GM19043 (cell line): ENCODE data around the gene SS18L1.
"Not testable (repeated sequence)": the region's sequence is repeated elsewhere in the genome, so short reads cannot be mapped to it uniquely, and the experiment has no call there.

Experiments
- ATAC-seq: cut with Tn5 transposase; IDR thresholded peaks from one replicate; pipeline ENCODE4 v1.9.1; 2021; ENCODE audit warnings: low read depth; ENCODE audit not compliant: unreplicated experiment

The SS18L1 gene

DNA sequence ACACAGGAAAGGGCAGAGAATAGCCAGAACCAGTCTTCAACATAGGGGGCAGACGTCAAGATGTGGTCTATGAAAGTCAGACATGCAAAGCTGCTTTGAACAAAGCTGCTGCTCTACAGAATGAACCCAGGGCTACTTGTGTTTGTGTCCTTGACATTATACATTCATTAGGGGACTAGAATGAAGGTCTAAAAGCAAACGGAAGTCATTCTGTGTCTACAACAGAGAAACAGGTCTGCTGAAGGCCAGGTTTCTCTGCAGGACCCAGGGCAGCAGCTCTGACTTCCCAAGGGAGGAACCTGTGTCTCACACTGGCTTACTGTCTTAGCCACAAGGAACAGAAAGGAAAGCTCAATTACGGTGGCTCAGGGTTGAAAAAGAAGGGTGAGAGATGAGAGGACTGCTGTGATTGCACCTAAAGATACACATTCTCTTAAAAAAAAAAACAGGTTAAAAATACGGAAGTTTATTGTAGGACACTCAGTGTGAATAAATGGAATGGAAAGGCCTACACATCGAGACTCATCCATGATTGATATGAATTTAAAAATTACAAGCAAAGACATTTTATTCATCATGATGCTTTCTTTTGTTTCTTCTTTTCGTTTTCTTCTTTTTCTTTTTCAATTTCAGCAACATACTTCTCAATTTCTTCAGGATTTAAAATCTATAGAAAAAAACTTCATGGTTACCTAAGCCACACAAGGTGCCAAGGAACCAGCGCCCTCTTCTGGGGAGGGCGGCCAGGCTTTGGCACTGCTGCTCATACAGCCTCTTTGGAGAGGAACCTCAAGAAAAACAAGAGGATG, 7.1 kb upstream of the SS18L1 start:
- no peak for ATAC-seq

DNA sequence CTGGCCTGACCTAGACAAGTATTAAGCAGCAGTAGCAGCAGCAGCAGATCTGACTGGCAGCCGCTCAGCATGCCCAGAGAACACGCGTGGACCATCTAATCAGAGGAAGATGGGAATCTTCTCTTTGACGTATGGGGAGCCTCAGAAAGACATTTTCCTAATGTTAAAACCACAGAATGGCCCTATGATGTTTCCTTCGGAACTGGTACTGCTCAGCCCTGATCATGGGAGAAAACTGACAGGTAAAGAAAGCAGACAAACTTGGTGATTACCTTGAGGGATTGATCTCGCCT, 6.5 kb upstream of the SS18L1 start:
- no peak for ATAC-seq

DNA sequence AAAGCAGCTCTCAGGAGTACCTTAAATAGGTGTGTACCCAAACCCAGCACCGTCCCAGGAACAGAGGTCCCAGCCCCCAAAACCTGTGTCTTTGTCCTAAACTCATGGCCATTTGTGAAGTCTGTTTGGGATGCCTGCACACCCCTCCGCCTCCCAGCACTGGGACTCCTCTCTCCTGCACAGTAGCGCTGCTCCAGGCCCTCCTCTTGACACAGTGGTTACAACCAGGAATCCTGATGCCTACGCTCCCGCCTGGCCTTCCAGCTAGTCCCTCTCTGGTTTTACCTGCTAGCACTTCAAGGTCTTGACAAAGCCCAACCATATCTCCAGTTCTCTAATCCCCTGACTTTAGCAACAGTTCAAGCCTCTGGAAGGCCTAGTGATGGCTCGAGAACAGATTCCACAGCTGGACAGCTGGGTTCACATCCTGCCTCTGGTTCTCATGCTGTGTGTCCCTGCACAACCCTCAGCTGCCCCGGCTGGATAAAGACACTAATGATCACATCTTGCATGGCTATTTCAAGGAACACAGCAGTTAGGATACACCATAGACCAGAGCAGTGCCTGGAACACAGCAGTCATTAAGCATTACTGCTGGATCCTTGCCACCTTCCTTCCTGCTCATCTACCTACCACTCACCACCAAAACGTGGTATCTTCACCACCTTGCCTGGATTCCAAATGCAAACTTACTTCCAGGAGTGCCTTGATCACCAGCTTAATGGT, 5.9 kb upstream of the SS18L1 start:
- ATAC-seq = no peak

DNA sequence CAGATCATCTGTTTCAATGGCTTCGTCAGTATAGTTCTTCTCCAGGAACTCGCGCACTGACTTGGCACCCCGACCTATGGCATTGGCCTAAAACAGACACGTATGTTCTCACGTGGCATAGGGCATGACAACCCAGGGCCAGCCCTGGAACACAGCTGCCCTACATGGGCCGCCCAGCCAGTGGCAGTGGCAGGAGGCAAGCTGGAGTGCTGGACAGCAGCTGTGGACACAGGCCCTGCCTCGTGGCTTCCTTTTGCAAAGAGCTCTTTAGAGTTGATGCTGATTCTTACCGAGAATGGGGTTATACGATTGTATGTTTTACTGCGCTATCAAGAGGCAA, 5.4 kb upstream of the SS18L1 start:
- no peak for ATAC-seq

DNA sequence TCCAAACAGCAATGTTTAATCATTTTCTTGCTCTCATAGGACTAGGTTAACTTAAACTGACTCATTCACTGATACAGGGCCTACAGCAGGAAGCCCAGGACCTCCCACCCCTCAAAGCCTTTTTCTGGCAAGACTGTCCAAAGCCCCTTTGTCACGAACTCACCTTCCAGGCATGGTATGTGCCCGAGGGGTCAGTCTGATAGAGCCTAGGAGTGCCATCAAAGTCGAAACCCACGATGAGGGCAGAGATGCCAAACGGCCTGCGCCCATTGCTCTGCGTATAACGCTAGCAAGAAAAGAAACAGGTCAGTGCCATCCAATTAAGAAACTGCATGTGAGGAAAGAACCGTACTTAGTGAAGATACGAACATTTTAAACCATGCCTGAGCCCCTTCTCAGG, 4.7 kb upstream of the SS18L1 start:
- ATAC-seq = no peak

DNA sequence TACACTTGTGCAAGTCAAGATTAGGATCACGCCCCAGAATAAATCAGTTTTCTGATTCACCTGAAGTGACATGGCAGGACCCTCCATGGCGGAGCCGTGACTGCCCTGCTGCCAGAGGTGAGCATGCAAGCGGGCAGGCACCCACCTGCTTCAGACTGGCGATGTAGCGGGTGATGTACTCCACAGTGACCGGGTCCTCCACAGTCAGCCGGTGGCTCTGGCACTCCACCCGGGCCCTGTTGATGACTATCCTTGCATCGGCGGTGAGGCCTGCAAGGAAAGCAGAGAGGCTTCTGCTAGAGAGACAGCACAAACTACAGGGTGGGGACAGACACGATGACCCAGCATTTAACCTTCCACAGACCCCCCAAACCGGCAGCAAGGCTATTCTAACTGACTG, 3.9 kb upstream of the SS18L1 start:
- ATAC-seq = no peak

DNA sequence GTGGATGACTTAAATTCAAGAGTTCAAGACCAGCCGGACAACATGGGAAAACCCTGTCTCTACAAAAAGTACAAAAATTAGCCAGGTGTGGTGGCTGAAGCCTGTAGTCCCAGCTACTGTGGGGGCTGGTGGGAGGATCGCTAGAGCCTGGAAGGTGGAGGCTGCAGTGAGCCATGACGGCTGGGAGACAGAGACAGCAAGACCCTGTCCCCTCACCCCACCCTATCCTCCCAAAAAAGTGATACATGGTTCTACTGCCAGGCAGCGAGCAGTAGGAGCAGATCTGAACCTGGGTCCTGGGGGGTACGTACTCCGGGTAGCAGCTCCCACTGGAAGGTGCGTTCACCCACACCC, 2.5 kb upstream of the SS18L1 start:
- no peak for ATAC-seq

DNA sequence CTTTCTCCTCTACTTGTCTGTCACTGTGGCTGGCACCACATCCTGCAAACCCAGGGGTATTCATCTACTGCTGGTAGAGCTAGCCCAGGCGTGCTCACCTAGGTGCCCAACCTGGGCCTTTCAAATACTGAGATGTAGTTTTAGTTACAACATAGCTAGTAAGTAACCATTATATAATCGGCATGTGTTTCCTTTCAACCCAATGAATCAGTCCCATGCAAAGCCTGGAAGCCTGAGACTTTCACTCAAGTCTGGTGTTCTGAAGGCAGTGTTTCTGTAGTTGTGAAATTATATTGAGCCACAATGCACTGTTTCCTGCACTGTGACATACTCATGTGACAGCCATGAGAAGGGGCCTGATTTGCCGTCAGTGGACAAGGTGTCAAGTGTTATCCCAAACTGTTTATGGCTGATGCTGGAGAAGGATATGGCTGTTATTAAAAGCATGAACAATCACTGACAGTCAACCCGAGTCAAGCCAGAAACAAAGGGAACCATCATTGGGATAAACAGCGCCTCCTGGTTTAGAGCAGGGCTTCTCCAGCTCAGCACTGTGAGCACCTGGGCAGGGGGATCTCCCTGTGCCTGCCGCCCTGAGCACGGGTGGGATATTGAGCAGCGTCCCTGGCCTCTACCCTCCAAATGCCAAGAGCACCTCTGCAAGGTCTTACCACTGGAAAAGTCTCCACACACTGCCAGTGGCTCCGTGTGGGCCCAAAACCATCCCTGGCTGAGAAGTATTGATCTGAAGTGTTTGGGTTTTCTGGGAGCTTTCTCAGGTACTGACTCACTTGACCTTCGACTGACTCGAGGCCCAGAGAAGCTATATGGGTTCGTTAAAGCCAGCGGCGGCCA, 1.9 kb upstream of the SS18L1 start:
- ATAC-seq = no peak

DNA sequence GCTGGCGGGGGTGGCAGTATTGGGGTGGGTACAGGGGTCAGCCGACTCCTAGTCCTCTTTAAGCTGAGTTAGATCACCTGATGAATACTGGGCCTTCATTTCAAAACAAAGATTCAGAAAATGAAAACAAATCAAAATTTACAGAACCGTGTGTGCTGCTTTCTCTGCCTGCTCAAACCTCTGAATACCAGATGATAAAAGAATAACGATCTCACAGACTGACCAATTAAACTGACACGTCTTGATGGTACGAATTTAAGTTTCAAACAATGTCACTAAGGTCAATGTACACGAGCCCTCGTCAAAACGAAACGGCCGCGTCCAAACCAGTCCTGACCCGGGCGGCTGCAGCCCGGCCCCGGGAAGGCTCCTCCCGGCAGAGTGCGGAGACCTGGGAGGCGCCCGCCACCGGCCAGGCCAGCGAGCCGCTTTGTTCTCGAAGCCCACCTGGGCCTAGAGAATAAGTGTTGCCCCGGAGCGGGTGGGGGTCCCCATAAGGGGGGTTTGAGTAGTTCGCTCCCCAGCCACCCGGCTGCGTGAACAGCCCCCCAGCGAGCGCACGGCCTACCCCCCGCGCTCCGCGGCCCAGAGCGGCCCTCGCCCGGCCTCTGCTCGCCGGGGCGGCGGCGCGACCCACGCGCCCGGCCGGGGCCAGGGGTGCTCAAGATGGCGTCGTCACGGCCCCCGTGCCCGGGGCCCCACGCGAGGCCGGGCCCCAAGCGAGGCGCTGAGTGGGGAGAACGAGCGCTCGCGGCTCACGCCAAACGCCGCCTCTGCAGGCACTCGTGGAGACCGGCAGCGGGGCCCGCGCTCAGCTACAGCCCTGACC, 1.1 kb upstream of the SS18L1 start:
- peak; percentile 4 for ATAC-seq

DNA sequence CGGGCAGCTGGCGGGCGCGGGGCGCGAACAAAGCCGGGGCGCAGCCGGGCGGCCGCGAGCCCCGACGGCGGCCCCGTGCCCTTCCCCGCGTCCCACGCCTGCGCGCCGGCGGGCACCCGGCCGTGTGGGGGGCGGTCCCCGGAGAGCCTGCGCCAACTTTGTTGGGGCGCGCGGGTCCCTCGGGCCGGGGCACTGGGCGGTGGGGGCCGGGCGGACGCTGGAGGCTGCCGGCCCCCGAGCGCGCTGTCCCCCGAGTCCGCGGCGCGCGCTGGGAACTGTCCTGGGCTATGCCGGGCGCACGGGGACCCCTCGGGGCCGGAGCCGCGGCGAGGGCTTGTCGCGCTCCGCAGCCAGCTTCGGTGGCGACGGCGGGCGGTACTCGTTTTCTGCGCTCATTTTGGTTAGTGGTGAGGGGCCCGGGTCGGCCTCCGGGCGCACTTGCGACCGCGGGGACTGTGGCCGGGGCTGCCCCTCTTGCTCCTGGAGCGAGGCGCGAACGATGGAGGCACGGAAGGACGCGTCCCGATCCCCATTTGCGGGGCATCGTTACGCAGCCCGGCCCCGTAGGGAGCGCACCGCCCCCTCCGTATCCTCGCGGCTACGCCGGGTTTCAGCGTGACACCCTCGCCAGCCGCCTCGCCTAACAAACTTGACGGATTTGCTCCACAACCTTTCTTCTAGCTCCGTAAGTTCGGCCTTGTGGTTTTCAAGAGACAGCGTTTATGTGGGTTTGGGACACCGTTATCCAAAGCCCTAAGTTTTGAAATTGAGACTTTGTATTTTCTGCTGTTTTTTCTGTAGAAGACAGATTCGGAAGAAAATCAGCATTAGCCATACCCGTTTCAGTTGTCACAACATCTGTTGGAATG, 622 bp downstream of the SS18L1 start:
- no peak for ATAC-seq

DNA sequence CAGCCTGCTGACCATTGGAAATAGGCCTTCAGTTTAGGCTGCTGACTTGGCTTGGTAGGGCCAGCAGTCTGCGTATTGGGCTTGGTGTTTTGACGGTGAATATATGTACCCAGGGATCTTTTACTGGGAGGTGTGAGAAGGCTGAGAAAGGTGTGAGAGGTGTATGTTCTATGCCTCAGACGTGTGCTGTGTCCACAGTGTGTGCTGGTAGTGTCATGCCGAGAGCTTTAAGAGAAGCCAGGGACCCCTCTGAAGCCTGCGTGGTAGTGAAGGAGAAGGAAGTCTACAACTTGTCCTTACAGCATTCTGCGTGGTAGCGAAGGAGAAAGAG, 2.1 kb downstream of the SS18L1 start:
- ATAC-seq = no peak

DNA sequence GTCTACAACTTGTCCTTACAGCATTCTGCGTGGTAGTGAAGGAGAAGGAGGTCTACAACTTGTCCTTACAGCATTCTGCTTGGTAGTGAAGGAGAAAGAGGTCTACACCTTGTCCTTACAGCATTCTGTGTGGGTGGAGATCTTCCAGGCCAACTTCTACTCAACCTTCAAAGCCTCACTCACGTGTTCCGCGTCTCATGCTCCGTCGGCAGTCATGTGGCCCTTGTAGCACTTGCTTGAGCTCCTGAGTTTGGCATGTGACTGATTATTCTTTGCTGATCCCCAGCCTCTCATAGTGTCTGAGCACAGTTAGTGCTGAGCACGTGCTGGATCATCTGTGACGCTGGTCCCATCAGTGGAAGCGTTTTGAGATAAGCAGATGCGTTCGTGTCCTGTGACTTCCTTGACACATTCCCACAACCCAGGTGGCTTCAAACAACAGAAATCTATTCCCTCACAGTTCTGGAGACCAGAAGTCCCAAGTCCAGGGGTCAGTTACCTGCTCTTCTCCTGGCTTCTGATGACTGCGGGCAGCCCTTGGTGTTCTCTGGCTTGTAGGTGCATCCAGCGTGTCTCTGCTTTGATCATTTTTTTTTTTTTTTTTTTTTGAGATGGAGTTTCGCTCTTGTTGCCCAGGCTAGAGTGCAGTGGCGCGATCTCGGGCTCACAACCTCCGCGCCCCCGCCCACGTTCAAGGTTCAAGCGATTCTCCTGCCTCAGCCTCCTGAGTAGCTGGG, 2.6 kb downstream of the SS18L1 start:
- no peak for ATAC-seq

DNA sequence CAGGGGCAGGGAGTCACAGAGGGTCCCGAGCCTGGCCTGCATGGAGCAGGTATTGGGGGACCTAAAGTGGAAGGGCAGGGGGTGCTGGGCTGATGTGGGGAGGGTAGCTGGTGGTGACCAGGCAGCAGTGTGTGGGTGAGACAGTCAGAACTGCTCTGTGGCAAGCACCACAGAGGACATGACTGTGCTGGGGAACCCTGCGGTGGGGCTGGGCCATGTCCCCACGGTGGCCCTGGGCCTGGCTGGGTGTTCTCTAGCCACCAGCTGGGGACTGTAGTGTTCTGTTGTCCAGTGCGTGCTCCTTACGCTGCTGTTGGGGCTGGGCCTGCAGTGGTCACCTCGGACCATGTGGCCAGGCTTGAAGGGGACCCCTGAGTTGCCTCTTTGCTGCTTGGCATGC, 3.6 kb downstream of the SS18L1 start:
- no peak for ATAC-seq

DNA sequence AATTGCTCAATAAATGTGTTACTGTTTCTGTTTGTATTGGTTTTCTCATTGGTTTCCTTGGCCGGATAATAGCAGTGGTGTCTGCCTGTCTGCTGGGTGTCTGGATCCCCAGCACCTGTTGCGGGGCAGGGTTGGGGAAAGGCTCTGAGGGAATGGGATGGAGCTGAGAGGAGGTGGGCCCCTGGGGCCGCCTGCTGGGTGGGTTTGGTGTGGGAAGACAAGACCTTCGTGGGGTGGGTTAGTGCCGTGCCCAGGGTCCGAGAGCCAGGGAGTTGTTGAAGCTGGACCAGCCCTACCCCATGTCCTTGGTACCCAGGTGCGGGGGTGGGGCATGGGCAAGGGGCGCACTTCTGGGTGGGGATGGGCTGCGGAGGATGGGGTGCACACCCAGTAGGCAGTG, 4.0 kb downstream of the SS18L1 start:
- no peak for ATAC-seq

DNA sequence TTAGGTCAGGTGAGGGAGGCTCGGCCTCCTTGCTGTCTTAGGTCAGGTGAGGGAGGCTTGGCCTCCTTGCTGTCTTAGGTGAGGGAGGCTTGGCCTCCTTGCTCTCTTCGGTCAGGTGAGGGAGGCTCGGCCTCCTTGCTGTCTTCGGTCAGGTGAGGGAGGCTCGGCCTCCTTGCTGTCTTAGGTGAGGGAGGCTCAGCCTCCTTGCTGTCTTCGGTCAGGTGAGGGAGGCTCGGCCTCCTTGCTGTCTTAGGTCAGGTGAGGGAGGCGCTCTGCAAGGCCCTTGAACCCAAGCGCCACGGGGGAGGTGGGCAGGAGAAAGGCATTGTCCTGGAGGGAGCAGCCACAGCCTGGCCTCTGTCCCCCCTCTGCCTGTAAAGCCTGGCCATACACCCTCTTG, 4.8 kb downstream of the SS18L1 start:
- ATAC-seq = not testable (repeated sequence)

DNA sequence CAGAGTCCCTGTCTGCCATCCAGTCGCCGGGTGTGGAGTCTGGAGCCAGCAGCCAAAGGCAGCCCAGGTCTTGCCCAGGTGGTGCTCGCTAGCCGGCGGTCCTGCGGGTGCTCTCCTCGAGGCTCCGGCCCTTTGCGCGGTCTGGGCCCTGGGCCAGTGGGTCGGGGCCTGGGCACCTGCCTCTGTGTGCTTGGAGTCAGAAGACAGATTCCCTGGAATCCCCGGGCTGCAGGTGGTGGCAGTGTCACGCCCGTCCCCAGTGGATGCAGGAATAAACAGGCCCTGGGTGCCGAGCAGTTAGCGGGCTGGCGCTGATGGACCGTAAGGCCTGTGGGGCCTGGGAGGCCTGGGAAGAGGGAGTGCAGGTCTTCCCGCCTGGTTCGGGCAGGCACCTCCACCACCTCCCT, 5.3 kb downstream of the SS18L1 start:
- no peak for ATAC-seq

DNA sequence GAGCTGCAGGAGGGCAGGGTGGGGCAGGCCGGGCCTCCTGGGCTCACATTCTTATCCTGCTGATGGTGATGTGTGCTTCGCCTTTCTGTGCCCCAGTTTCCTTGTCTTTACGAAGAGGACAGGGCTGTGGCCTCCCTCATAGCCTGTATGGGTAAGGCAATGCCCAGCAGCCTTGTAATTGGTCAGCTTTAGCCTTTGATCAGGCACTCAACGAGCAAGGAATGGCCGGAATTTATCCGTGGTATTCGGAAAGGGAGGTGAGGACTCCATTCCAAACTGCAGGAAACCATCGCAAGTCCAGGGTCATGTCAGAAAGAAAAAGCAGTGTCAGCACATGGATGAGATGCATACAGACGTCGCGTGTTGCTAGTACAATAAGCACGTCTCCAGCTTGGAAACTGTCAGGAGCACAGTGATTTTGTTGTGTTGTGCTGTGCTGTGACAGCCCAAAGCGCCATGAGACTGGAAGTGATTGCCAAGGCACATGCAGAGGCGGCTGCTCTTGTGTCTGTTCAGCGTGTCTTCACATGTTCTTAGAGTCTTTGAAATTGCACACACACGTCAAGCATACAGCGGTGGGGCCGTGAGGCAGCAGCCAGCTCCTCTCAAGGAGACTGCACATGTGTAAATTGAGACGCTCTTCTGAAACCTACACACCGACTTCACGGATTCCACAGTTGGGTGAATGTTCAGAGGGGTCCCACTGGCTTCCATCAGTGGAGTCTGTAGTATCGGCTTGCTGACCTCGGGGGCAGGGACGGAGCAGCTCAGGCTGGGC, 6.2 kb downstream of the SS18L1 start:
- ATAC-seq = no peak

DNA sequence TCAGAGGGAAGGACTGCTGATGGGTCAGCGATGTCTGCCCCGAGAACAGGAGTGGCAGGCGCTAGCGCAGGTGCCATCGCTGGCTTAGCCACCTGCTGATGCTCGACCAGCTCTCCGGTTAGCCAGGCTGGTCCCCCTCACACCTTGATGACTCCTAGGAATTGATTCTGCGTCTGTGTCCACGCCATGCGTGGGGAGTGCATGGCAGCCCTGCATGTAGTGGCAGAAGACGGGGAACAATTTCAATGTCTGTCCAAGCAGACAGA, 6.7 kb downstream of the SS18L1 start:
- ATAC-seq = no peak

DNA sequence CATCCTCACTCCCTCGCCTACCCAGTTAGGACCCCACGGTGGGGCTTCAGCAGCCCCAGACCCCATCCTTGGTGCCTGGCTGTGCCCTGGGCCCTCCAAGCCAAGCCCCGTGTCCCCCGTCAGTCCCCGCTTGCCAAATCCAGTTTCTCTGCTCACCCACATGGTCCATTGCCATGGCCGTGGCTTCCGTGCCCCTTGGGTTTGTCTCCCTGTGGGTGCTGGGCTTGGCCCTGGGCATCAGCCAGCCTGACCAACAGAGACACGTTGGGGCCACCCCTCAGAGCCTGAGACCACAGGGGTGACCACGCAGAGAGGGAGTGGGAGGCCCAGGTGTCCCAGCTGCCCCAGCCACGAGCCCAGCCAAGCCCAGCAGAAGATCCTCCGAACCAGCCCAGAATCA, 7.7 kb downstream of the SS18L1 start:
- ATAC-seq = no peak
